Body of pancreas (tissue), 4 donors: ENCODE measurements around the gene HMCN1. TPM values are rescaled to one million over a fixed set of nuclear protein-coding genes. Genes with fewer than 3 reads are reported as not detected.

Source experiments
- ATAC-seq: fragments of 150-250 bp; one replicate; pipeline ENCODE4 v1.9.1; 2016
- DNase-seq, 4 donors: peaks; one replicate each; pipeline ENCODE4 v3.0.0-alpha.2; 2019
- H3K27ac ChIP-seq, 4 donors: fragments of 200-600 bp; sonication (generic); 1 replicate in 3 of 4; 2 replicates in 1 of 4; pipeline versions ENCODE4 v1.5.1 to v1.6.1; 2016 to 2019; ENCODE audit warnings: mild to moderate bottlenecking in 1 of 4, mixed read lengths in 1 of 4, moderate library complexity in 1 of 4
- H3K27me3 ChIP-seq, 2 donors: fragments of 200-600 bp; sonication (generic); one replicate each; pipeline ENCODE4 v1.6.0; 2016; ENCODE audit warnings: mild to moderate bottlenecking in 1 of 2
- H3K36me3 ChIP-seq, 2 donors: fragments of 200-600 bp; sonication (generic); replicated peaks in 1 of 2; 2 replicates each; pipeline ENCODE4 v1.5.1; 2016; ENCODE audit warnings: low read depth in 2 of 2; ENCODE audit not compliant: insufficient read depth in 1 of 2
- H3K4me1 ChIP-seq: fragments of 200-600 bp; sonication (generic); one replicate; pipeline ENCODE4 v1.6.0; 2016
- H3K4me3 ChIP-seq, 2 donors: fragments of 200-600 bp; sonication (generic); 1 replicate in 1 of 2; 2 replicates in 1 of 2; pipeline ENCODE4 v1.5.1; 2016 to 2019
- H3K9me3 ChIP-seq, 3 donors: fragments of 200-600 bp; sonication (generic); 1 replicate in 2 of 3; 2 replicates in 1 of 3; pipeline ENCODE4 v1.5.1; 2016
- POLR2A ChIP-seq, 3 donors: fragments of 450-650 bp; IDR thresholded peaks; one replicate each; pipeline ENCODE4 v1.6.1; 2016; ENCODE audit warnings: antibody characterized with exemption in 3 of 3, mild to moderate bottlenecking in 2 of 3
- WGBS, 2 donors: methylation state at CpG; one replicate each; pipeline ENCODE4 v1.1.5; 2017; 5-methylcytosine and 5-hydroxymethylcytosine counted together
- intact Hi-C: fragments of 100-400 bp; cut with DNase I; formaldehyde crosslinking; loops from one replicate; pipeline ENCODE4 v1.15.1; 2023
- total RNA-seq, 2 donors: library from RNA; depleted of rRNA; stranded (reverse); fragments of >200 nt; gene quantifications; one replicate each; pipeline ENCODE4 v1.1.0, GENCODE V29; 2016
- TF ChIP-seq, protein P1 (sequence below), 7 experiments: fragments of 450-650 bp in 4 of 7; fragments of 200-600 bp in 3 of 7; sonication (generic) in 3 of 7; IDR thresholded peaks; one replicate each; pipeline ENCODE4 v1.5.1; 2016 to 2019; ENCODE audit warnings: antibody characterized with exemption in 7 of 7

Gene HMCN1
- total RNA-seq, 2 donors from 2014 or later: 2.1 to 2.3 TPM

DNA sequence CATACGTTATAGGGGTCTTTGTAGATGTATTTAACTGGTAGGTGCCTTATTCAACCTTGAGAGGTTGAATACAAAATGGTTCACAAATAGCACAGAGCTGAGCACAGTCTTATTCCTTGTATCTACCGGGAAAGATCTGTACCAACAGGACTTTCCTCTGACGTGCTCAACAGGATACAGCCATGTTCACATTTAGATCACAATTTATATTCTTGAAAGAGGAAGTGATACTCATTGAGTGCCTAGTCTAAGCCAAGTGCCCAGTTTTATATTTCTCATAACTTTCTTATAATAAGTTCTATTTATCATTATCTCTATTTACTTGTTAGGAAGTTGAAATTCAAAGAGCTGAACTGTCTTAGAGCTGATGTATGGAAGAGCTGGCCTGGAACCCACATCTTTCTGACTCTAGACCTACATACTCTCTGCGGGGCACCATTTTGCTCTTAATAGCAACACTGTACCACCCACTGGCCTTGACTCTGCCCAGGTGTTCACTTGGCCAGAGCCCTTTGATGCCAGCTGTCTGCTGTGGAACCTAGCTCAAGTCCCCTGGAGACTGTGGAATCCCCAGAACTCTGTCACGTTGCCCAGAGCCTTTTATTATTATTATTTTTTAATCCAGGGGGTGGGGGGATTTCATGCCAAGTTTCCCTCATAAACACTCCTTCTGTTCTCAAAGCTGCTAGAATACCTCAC, 484.6 kb downstream of the HMCN1 start:
- ATAC-seq (no peak), DNase-seq (no peak)
- H3K4me3 ChIP-seq: no peak overlapping the region
- WGBS, 2 donors: 55 to 62% methylated on average over 5 of the region's 5 CpGs
- H3K27me3 ChIP-seq: no peaks in the 10 kb centered on the region
- intact Hi-C loops: no loop called here
- no peaks in the 10 kb centered on the region for H3K36me3 ChIP-seq
- TF ChIP-seq, protein P1, sequence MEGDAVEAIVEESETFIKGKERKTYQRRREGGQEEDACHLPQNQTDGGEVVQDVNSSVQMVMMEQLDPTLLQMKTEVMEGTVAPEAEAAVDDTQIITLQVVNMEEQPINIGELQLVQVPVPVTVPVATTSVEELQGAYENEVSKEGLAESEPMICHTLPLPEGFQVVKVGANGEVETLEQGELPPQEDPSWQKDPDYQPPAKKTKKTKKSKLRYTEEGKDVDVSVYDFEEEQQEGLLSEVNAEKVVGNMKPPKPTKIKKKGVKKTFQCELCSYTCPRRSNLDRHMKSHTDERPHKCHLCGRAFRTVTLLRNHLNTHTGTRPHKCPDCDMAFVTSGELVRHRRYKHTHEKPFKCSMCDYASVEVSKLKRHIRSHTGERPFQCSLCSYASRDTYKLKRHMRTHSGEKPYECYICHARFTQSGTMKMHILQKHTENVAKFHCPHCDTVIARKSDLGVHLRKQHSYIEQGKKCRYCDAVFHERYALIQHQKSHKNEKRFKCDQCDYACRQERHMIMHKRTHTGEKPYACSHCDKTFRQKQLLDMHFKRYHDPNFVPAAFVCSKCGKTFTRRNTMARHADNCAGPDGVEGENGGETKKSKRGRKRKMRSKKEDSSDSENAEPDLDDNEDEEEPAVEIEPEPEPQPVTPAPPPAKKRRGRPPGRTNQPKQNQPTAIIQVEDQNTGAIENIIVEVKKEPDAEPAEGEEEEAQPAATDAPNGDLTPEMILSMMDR (IDR thresholded peaks at IDR 0.05): no peak
- no peak for TF ChIP-seq POLR2A (IDR thresholded peaks at IDR 0.05)
- H3K9me3 ChIP-seq: no peaks in the 10 kb centered on the region
- no peaks in the 10 kb centered on the region for H3K4me1 ChIP-seq
- H3K27ac ChIP-seq: no peak overlapping the region

DNA sequence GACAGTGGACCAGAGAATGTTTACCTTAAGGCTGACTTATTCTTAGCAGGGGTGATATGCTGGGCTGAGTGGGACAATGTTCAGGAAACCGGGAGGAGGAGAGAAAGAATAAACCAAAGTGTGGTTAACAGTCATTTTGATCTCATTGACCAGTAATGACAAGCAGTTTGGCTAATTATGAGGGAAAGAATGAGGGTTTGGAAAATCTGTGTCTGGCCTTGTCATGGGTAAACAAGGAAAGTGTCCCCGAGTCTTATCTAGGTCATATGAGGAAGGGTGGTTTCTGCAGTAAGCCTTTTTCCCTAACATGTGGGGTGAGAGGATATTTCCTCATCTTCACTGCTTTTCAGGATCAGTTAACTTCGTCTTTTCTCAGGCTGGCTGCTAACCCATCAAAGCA, 485.9 kb downstream of the HMCN1 start:
- intact Hi-C loops: loop anchor here (10.0 kb wide), 1 partner anchor 405 kb away; no protein-coding TSS in a partner anchor
- TF ChIP-seq, protein P1 (IDR thresholded peaks at IDR 0.05): no peak
- TF ChIP-seq POLR2A (IDR thresholded peaks at IDR 0.05): no peak
- WGBS, 2 donors: 32 to 58% methylated on average over 3 of the region's 3 CpGs

DNA sequence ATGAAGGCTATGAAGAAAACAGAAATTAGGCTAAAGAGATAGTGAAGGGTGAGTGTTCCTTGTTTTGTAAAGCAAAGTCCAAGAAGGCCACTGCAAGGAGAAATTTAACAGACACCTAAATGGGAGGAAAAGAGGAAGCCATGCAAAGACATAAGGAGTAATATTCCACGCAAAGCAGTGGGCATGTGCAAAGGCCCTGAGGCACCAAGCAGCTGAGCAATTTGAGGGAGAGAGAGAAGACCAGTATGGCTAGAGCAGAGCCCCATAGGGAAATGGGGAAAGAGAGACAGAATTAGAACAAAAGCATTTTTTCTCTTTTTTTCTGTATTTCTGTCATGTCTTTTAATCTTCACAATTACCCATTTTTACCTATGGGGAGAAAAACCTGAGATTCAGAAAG, 486.7 kb downstream of the HMCN1 start:
- WGBS, 2 donors: 67 to 100% methylated on average over 1 of the region's 1 CpG
- no peak overlapping the region for H3K4me3 ChIP-seq
- TF ChIP-seq POLR2A (IDR thresholded peaks at IDR 0.05): no peak
- TF ChIP-seq, protein P1 (IDR thresholded peaks at IDR 0.05): no peak
- no peaks in the 10 kb centered on the region for H3K4me1 ChIP-seq
- H3K9me3 ChIP-seq: no peaks in the 10 kb centered on the region
- no peak overlapping the region for H3K27ac ChIP-seq
- intact Hi-C loops: loop anchor here (10.0 kb wide), 1 partner anchor 406 kb away; no protein-coding TSS in a partner anchor
- ATAC-seq: no peak
- H3K36me3 ChIP-seq: no peaks in the 10 kb centered on the region
- H3K27me3 ChIP-seq: no peaks in the 10 kb centered on the region
- DNase-seq: no peak

More for the DNA sequence above, 485.9 kb downstream of the HMCN1 start:
- Histone ChIP-seq H3K36me3 (no peaks in the 10 kb centered on the region), H3K27me3 (no peaks in the 10 kb centered on the region), H3K9me3 (no peaks in the 10 kb centered on the region), H3K27ac (no peak overlapping the region), H3K4me3 (no peak overlapping the region), H3K4me1 (no peaks in the 10 kb centered on the region)
- ATAC-seq: no peak
- DNase-seq: no peak

DNA sequence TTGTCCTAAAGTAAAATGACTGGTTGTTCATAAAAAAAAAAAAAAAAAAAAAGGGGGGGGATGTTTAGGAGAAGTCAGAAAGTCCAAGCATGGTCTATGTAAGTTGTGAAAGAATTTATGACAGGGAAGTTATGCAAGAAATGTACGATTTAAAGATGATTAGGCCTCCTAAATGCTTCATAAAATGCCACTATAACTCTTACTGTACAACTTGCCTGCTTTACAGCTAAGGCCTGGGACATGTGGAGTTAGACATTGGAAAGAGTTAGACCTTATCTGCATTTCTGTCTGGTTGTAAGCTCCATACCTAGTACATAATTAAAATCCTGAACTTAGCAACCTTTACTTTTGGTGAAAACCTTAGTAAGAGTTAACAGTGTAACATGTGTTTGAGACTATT, 490.9 kb downstream of the HMCN1 start:
- no peak overlapping the region for H3K4me3 ChIP-seq
- TF ChIP-seq, protein P1 (IDR thresholded peaks at IDR 0.05): no peak
- TF ChIP-seq POLR2A (IDR thresholded peaks at IDR 0.05): no peak
- 21 to 33% methylated on average over 1 of the region's 1 CpG for WGBS, 2 donors
- no peaks in the 10 kb centered on the region for H3K9me3 ChIP-seq
- ATAC-seq: no peak
- no peaks in the 10 kb centered on the region for H3K4me1 ChIP-seq
- no peak for DNase-seq
- H3K27ac ChIP-seq: no peak overlapping the region
- no peaks in the 10 kb centered on the region for H3K27me3 ChIP-seq
- intact Hi-C loops: loop anchor here (10.0 kb wide), 1 partner anchor 410 kb away; no protein-coding TSS in a partner anchor
- H3K36me3 ChIP-seq: no peaks in the 10 kb centered on the region

DNA sequence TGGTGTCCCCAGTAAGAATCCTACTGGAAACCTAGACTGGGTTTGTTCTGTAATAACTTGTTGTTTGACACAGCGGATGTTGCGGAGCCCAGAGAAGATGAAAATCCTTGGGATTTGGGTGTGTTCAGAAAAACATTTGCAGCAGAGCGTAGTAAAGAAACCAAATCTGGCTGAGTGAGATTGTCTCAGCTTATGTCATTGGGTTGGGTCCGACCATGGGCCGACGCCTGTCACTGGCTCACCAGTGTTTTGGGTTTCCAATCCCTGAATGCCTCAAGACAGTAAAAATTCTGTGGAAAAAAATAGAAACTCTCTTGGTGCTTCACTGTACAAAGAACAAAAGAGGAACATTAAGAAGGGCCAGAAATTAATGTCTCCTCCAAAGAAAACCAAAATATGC, 494.6 kb downstream of the HMCN1 start:
- Histone ChIP-seq H3K4me1 (no peaks in the 10 kb centered on the region), H3K27ac (no peak overlapping the region), H3K4me3 (no peak overlapping the region), H3K36me3 (no peaks in the 10 kb centered on the region), H3K9me3 (no peaks in the 10 kb centered on the region), H3K27me3 (no peaks in the 10 kb centered on the region)
- intact Hi-C loops: loop anchor here (10.0 kb wide), 1 partner anchor 414 kb away; no protein-coding TSS in a partner anchor
- no peak for TF ChIP-seq POLR2A (IDR thresholded peaks at IDR 0.05)
- TF ChIP-seq, protein P1 (IDR thresholded peaks at IDR 0.05): no peak
- ATAC-seq: no peak
- WGBS, 2 donors: 86 to 91% methylated on average over 6 of the region's 6 CpGs
- DNase-seq: no peak
